Astrocyte (in vitro differentiated cells and primary cell): ENCODE measurements around the gene TMEM258. TPM values are rescaled to one million over a fixed set of nuclear protein-coding genes. Genes with fewer than 3 reads are reported as not detected.

Experiments used
- DNase-seq: peaks from one replicate; pipeline ENCODE4 v3.0.0-alpha.2; 2010; ENCODE audit warnings: low read depth
- FAIRE-seq: peaks from 2 replicates; lab custom pipeline; 2011; peaks lifted over from hg19 to GRCh38; lab: Jason Lieb, UNC
- H2AFZ ChIP-seq: 2 replicates; pipeline ENCODE4 v1.6.0; 2012; ENCODE audit warnings: low read depth, low read length, inconsistent platforms
- H3K27ac ChIP-seq: 2 replicates; pipeline ENCODE4 v1.5.1; 2011; ENCODE audit warnings: low read depth, low read length, inconsistent platforms
- H3K27me3 ChIP-seq: 2 replicates; pipeline ENCODE4 v1.6.0; 2011; ENCODE audit warnings: low read length, inconsistent platforms; ENCODE audit not compliant: insufficient read depth
- H3K36me3 ChIP-seq: 2 replicates; pipeline ENCODE4 v1.5.1; 2011; ENCODE audit warnings: low read length, inconsistent platforms; ENCODE audit not compliant: insufficient read depth
- H3K4me1 ChIP-seq: 2 replicates; pipeline ENCODE4 v1.5.1; 2011; ENCODE audit warnings: low read length, inconsistent platforms; ENCODE audit not compliant: insufficient read depth
- H3K4me2 ChIP-seq: 2 replicates; pipeline ENCODE4 v1.6.0; 2012; ENCODE audit warnings: low read length, inconsistent platforms
- H3K4me3 ChIP-seq: 2 replicates; pipeline ENCODE4 v1.5.1; 2011; ENCODE audit warnings: low read depth, mild to moderate bottlenecking, low read length, inconsistent platforms; ENCODE audit not compliant: insufficient read depth
- H3K79me2 ChIP-seq: 2 replicates; pipeline ENCODE4 v1.6.0; 2012; ENCODE audit warnings: mild to moderate bottlenecking, low read length, inconsistent platforms; ENCODE audit not compliant: insufficient read depth
- H3K9ac ChIP-seq: 2 replicates; pipeline ENCODE4 v1.6.0; 2012; ENCODE audit warnings: mild to moderate bottlenecking, low read length, inconsistent platforms
- H3K9me3 ChIP-seq: 2 replicates; pipeline ENCODE4 v1.5.1; 2012; ENCODE audit warnings: low read depth, mild to moderate bottlenecking, low read length, inconsistent platforms; ENCODE audit not compliant: insufficient read depth
- H4K20me1 ChIP-seq: 2 replicates; pipeline ENCODE4 v1.6.0; 2012; ENCODE audit warnings: low read length, inconsistent platforms; ENCODE audit not compliant: insufficient read depth
- H3K27ac Mint-ChIP-seq: one replicate; pipeline ENCODE4 v1.8.0; 2021; ENCODE audit warnings: mild to moderate bottlenecking, mixed read lengths; ENCODE audit not compliant: unreplicated experiment
- H3K27me3 Mint-ChIP-seq: one replicate; pipeline ENCODE4 v1.8.0; 2021; ENCODE audit warnings: low read depth, mixed read lengths; ENCODE audit not compliant: unreplicated experiment
- H3K36me3 Mint-ChIP-seq: one replicate; pipeline ENCODE4 v1.8.0; 2021; ENCODE audit warnings: low read depth, mixed read lengths; ENCODE audit not compliant: unreplicated experiment
- H3K4me1 Mint-ChIP-seq: one replicate; pipeline ENCODE4 v1.8.0; 2021; ENCODE audit warnings: low read depth, mixed read lengths; ENCODE audit not compliant: unreplicated experiment
- H3K4me3 Mint-ChIP-seq: one replicate; pipeline ENCODE4 v1.8.0; 2021; ENCODE audit warnings: mild to moderate bottlenecking, moderate library complexity, mixed read lengths; ENCODE audit not compliant: unreplicated experiment
- H3K9me3 Mint-ChIP-seq: one replicate; pipeline ENCODE4 v1.8.0; 2021; ENCODE audit warnings: mild to moderate bottlenecking, mixed read lengths; ENCODE audit not compliant: unreplicated experiment
- EZH2 ChIP-seq: IDR thresholded peaks from 2 replicates; pipeline ENCODE4 v1.6.1; 2012; ENCODE audit warnings: mild to moderate bottlenecking, low read length, inconsistent platforms; ENCODE audit not compliant: insufficient read depth
- total RNA-seq: library from RNA; stranded (reverse); gene quantifications from 2 replicates; pipeline ENCODE4 v1.2.1, GENCODE V29; 2021
- TF ChIP-seq, protein P1 (sequence below): IDR thresholded peaks from 2 replicates; pipeline ENCODE4 v1.5.1; 2011; ENCODE audit warnings: low read depth, mild to moderate bottlenecking, inconsistent platforms, low read length, moderate library complexity; ENCODE audit not compliant: insufficient read depth

TMEM258 gene
- total RNA-seq, 1 donor from 2014 or later: 98.6 TPM

DNA sequence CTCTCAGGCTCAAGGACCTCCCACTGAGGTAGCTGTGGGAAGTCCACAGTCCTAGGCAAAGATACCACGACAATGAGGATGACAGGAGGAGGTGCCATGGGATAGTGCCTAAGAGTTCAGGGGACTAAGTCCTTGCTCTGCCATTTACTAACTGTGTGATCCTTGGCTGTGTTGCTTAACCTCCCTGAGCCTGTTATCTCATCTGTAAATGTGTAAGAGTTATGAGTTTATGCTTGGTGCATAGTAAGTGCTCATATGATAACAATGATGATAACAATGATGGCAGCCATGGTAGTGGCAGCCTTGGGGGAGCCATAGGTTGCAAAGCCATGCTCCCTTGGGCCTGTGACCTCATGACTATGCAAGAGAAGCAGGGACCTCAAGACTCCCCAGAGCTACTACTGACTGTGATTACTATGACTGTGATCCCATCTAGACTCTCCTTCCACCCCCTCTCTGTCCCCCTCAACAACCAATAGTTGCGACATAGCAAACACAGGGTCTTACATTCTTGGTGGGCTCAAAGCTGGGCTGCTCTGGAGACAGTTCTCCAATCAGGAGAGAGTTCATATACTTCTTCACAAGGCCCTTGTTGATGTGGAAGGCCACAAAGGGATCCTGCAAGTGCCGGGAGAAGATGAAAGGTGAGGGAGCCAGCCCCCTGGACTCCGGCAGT is 20.5 kb upstream of the TMEM258 start:
- no peak for TF ChIP-seq EZH2
- TF ChIP-seq, protein P1, sequence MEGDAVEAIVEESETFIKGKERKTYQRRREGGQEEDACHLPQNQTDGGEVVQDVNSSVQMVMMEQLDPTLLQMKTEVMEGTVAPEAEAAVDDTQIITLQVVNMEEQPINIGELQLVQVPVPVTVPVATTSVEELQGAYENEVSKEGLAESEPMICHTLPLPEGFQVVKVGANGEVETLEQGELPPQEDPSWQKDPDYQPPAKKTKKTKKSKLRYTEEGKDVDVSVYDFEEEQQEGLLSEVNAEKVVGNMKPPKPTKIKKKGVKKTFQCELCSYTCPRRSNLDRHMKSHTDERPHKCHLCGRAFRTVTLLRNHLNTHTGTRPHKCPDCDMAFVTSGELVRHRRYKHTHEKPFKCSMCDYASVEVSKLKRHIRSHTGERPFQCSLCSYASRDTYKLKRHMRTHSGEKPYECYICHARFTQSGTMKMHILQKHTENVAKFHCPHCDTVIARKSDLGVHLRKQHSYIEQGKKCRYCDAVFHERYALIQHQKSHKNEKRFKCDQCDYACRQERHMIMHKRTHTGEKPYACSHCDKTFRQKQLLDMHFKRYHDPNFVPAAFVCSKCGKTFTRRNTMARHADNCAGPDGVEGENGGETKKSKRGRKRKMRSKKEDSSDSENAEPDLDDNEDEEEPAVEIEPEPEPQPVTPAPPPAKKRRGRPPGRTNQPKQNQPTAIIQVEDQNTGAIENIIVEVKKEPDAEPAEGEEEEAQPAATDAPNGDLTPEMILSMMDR: no peak
- Mint-ChIP-seq H3K9me3 (no peaks in the 10 kb centered on the region), H3K36me3 (peaks cover 15% of the 10 kb centered on the region), H3K27me3 (no peaks in the 10 kb centered on the region), H3K4me3 (no peak overlapping the region), H3K27ac (no peak overlapping the region), H3K4me1 (peaks cover 4% of the 10 kb centered on the region)
- Histone ChIP-seq H3K4me1 (peaks cover 12% of the 10 kb centered on the region), H3K4me2 (no peak overlapping the region), H3K4me3 (no peak overlapping the region), H2AFZ (no peak overlapping the region), H3K36me3 (peaks cover 13% of the 10 kb centered on the region), H3K27me3 (no peaks in the 10 kb centered on the region), H4K20me1 (no peaks in the 10 kb centered on the region), H3K9me3 (no peaks in the 10 kb centered on the region), H3K79me2 (peaks cover 11% of the 10 kb centered on the region), H3K27ac (no peak overlapping the region), H3K9ac (no peak overlapping the region)
- DNase-seq: no peak
- no peak for FAIRE-seq

DNA sequence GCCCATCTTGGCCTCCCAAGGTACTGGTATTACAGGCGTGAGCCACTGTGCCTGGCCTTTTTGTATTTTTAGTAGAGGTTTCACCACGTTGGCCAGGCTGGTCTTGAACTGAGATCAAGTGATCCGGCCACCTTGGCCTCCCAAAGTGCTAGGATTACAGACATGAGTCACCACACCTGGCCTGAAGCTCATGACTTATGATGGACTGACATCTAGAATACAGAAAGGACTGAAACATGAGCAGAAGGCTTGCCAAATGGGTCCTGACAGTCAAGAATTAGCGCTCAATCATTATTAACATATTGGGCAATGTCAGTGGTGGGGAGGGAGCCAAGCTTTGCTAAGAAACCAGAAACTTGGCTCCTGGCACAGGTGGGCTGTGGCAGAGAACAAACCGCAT is 19.4 kb upstream of the TMEM258 start:
- no peak overlapping the region for H3K4me3 Mint-ChIP-seq
- H3K36me3 Mint-ChIP-seq: peaks cover 20% of the 10 kb centered on the region
- no peak overlapping the region for H3K27ac Mint-ChIP-seq
- Histone ChIP-seq H3K79me2 (peaks cover 11% of the 10 kb centered on the region), H3K4me3 (no peak overlapping the region), H3K9me3 (no peaks in the 10 kb centered on the region), H3K9ac (no peak overlapping the region), H3K4me2 (no peak overlapping the region), H3K4me1 (peaks cover 3% of the 10 kb centered on the region), H2AFZ (no peak overlapping the region), H3K36me3 (peaks cover 14% of the 10 kb centered on the region), H3K27me3 (no peaks in the 10 kb centered on the region), H4K20me1 (no peaks in the 10 kb centered on the region), H3K27ac (no peak overlapping the region)
- no peaks in the 10 kb centered on the region for H3K9me3 Mint-ChIP-seq
- H3K27me3 Mint-ChIP-seq: no peaks in the 10 kb centered on the region
- FAIRE-seq: no peak
- no peaks in the 10 kb centered on the region for H3K4me1 Mint-ChIP-seq
- DNase-seq: no peak
- TF ChIP-seq EZH2: no peak
- TF ChIP-seq, protein P1: no peak

DNA sequence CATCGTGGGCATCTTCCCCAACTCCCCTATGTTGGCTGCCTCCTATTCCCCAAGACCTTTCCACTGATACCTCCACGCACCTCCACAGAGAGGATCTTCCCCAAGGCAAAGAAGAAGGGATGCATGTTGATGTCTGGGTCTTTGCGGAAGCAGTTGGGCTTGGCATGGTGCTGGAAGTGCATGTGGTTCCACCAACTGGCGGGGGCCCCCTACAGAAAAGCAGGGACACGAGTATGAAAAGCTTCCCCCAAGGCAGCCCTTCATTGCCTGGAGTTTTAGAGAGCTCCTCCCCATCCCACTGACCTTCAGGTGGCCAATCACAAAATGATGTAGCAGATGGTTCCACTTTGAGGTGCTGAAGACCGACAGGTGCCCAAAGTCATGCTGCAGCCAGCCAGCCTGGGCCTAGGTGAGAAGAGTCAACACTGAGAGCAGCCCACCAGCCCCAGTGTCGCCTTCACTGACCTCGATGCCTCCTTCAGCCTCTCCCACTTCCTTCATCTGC is 18.3 kb upstream of the TMEM258 start:
- H3K36me3 Mint-ChIP-seq: peaks cover 23% of the 10 kb centered on the region
- H3K9me3 ChIP-seq: no peaks in the 10 kb centered on the region
- no peak for FAIRE-seq

More for the DNA sequence above, 18.3 kb upstream of the TMEM258 start:
- H3K27ac ChIP-seq: no peak overlapping the region
- no peak overlapping the region for H3K9ac ChIP-seq
- TF ChIP-seq, protein P1: no peak
- no peak for TF ChIP-seq EZH2
- peaks cover 6% of the 10 kb centered on the region for H3K79me2 ChIP-seq
- H3K27me3 Mint-ChIP-seq: no peaks in the 10 kb centered on the region
- H3K4me1 Mint-ChIP-seq: no peaks in the 10 kb centered on the region
- peaks cover 3% of the 10 kb centered on the region for H3K4me1 ChIP-seq
- no peak overlapping the region for H3K4me3 Mint-ChIP-seq
- no peak for DNase-seq
- no peaks in the 10 kb centered on the region for H4K20me1 ChIP-seq
- H3K27me3 ChIP-seq: no peaks in the 10 kb centered on the region
- no peak overlapping the region for H3K27ac Mint-ChIP-seq
- no peak overlapping the region for H2AFZ ChIP-seq
- peaks cover 21% of the 10 kb centered on the region for H3K36me3 ChIP-seq
- H3K9me3 Mint-ChIP-seq: no peaks in the 10 kb centered on the region
- no peak overlapping the region for H3K4me2 ChIP-seq
- no peak overlapping the region for H3K4me3 ChIP-seq
